GM12878 (cell line): ENCODE measurements around the gene GRAMD1B. TPM values are rescaled to one million over a fixed set of nuclear protein-coding genes. Genes with fewer than 3 reads are reported as not detected.

Experiments used
- ATAC-seq: fragments of 200-7000 bp; cut with Tn5 transposase; 3 replicates; pipeline ENCODE4 v1.9.1; 2020; ENCODE audit warnings: mild to moderate bottlenecking, moderate library complexity
- BruUV-seq: library from RNA; stranded (reverse); fragments of 400-500 nt; replicated peaks from 2 replicates; lab custom pipeline; 2021; lab: Mats Ljungman, UMichigan
- CTCF ChIA-PET: fragments of 300-600 bp; sonication (Branson Sonifier 250); formaldehyde crosslinking; extraction: SDS; loops from one replicate; lab custom pipeline; 2021; ENCODE audit warnings: inconsistent platforms; lab: Yijun Ruan, JAX
- POLR2A ChIA-PET: fragments of 350-600 bp; formaldehyde crosslinking; extraction: SDS; loops from one replicate; lab custom pipeline; 2021; ENCODE audit warnings: inconsistent platforms; lab: Charles Lee
- RAD21 ChIA-PET: fragments of 300-600 bp; sonication (Branson Sonifier 250); formaldehyde crosslinking; loops from one replicate; lab custom pipeline; 2023; ENCODE audit warnings: antibody characterized with exemption; ENCODE audit not compliant: unreplicated experiment; lab: Charles Lee
- SMC1A ChIA-PET: fragments of 300-600 bp; sonication (Branson Sonifier 250); formaldehyde crosslinking; loops from one replicate; lab custom pipeline; 2023; ENCODE audit not compliant: unreplicated experiment, uncharacterized antibody; lab: Charles Lee
- DNase-seq: peaks from one replicate; pipeline ENCODE4 v3.0.0-alpha.2; 2011; ENCODE audit warnings: low read depth, low spot score
- FAIRE-seq: peaks from 3 replicates; lab custom pipeline; 2011; peaks lifted over from hg19 to GRCh38; lab: Jason Lieb, UNC
- H2AFZ ChIP-seq: 2 replicates; pipeline ENCODE4 v1.6.0; 2011; ENCODE audit warnings: low read depth, low read length, control low read depth; ENCODE audit not compliant: control insufficient read depth
- H3K27ac ChIP-seq: 2 replicates; pipeline ENCODE4 v1.5.1; 2011; ENCODE audit warnings: control low read depth; ENCODE audit not compliant: control insufficient read depth, insufficient read depth
- H3K27me3 ChIP-seq, 2 experiments: replicated peaks in 1 of 2; 2 replicates each; pipeline versions ENCODE4 v1.6.0 to v1.6.1; 2011; ENCODE audit warnings: low read length in 1 of 2; ENCODE audit not compliant: control insufficient read depth in 2 of 2, insufficient read depth in 2 of 2
- H3K36me3 ChIP-seq, 2 experiments: 2 replicates each; pipeline ENCODE4 v1.5.1; 2011; ENCODE audit warnings: low read length in 1 of 2; ENCODE audit not compliant: control insufficient read depth in 2 of 2, insufficient read depth in 2 of 2
- H3K4me1 ChIP-seq: 2 replicates; pipeline ENCODE4 v1.6.1; 2011; ENCODE audit warnings: mild to moderate bottlenecking, low read length, moderate library complexity, mixed read lengths; ENCODE audit not compliant: control insufficient read depth, insufficient read depth
- H3K4me2 ChIP-seq: 2 replicates; pipeline ENCODE4 v1.6.0; 2011; ENCODE audit warnings: control low read depth; ENCODE audit not compliant: control insufficient read depth, insufficient read depth
- H3K4me3 ChIP-seq: fragments of 200-600 bp; sonication (generic); 2 replicates; pipeline ENCODE4 v1.5.1; 2016
- H3K79me2 ChIP-seq: 2 replicates; pipeline ENCODE4 v1.6.0; 2011; ENCODE audit warnings: low read length; ENCODE audit not compliant: control insufficient read depth, insufficient read depth
- H3K9ac ChIP-seq: 2 replicates; pipeline ENCODE4 v1.8.0; 2011; ENCODE audit warnings: low read length, control low read depth, mixed read lengths; ENCODE audit not compliant: control insufficient read depth, insufficient read depth
- H3K9me3 ChIP-seq: replicated peaks from 3 replicates; pipeline ENCODE4 v1.5.1; 2011; ENCODE audit warnings: mild to moderate bottlenecking, low read length; ENCODE audit not compliant: control insufficient read depth, insufficient read depth
- H4K20me1 ChIP-seq: 2 replicates; pipeline ENCODE4 v1.6.0; 2011; ENCODE audit not compliant: control insufficient read depth, insufficient read depth
- BCL3 ChIP-seq: IDR thresholded peaks from 2 replicates; pipeline ENCODE4 v1.6.1; 2011; ENCODE audit warnings: borderline replicate concordance, low read depth, mild to moderate bottlenecking, moderate library complexity, low read length; ENCODE audit not compliant: insufficient read depth, poor library complexity, severe bottlenecking
- CBFB ChIP-seq: IDR thresholded peaks from 2 replicates; pipeline ENCODE4 v1.6.1; 2016; ENCODE audit warnings: antibody characterized with exemption, low read depth
- CREM ChIP-seq: IDR thresholded peaks from 2 replicates; pipeline ENCODE4 v1.6.1; 2014; ENCODE audit warnings: antibody characterized with exemption, low read depth
- FOXK2 ChIP-seq: fragments of 450-650 bp; IDR thresholded peaks from 2 replicates; pipeline ENCODE4 v1.6.1; 2017; ENCODE audit warnings: mild to moderate bottlenecking, moderate library complexity
- FOXM1 ChIP-seq: IDR thresholded peaks from 2 replicates; pipeline ENCODE4 v1.6.1; 2012; ENCODE audit warnings: low read depth, mild to moderate bottlenecking, inconsistent platforms, low read length, moderate library complexity
- GABPA ChIP-seq: IDR thresholded peaks from 2 replicates; pipeline ENCODE4 v1.6.1; 2014; ENCODE audit warnings: antibody characterized with exemption, low read depth, mild to moderate bottlenecking, inconsistent platforms
- IKZF1 ChIP-seq: fragments of 450-650 bp; conservative IDR thresholded peaks from 2 replicates; pipeline ENCODE4 v1.6.1; 2017; ENCODE audit warnings: antibody characterized with exemption, mild to moderate bottlenecking
- IRF3 ChIP-seq: fragments of 450-650 bp; IDR thresholded peaks from 2 replicates; pipeline ENCODE4 v1.6.1; 2014; ENCODE audit warnings: mild to moderate bottlenecking
- JUND ChIP-seq: IDR thresholded peaks from 2 replicates; pipeline ENCODE4 v1.6.1; 2012; ENCODE audit warnings: low read depth, mild to moderate bottlenecking, low read length, improper control_type of control experiment, moderate library complexity
- MTA3 ChIP-seq: IDR thresholded peaks from 2 replicates; pipeline ENCODE4 v1.6.1; 2012; ENCODE audit warnings: low read length, inconsistent platforms, borderline replicate concordance
- NFYB ChIP-seq: IDR thresholded peaks from 2 replicates; pipeline ENCODE4 v1.6.1; 2011; ENCODE audit warnings: low read depth, mild to moderate bottlenecking, low read length, improper control_type of control experiment, moderate library complexity; ENCODE audit not compliant: insufficient read depth
- PAX5 ChIP-seq: IDR thresholded peaks from 2 replicates; pipeline ENCODE4 v1.6.1; 2011; ENCODE audit warnings: low read depth, low read length, borderline replicate concordance
- PAX8 ChIP-seq: fragments of 450-650 bp; IDR thresholded peaks from 2 replicates; pipeline ENCODE4 v1.6.1; 2017; ENCODE audit warnings: mild to moderate bottlenecking, moderate library complexity
- POLR2A ChIP-seq: IDR thresholded peaks from 2 replicates; pipeline ENCODE4 v1.6.1; 2011; ENCODE audit warnings: low read depth, mild to moderate bottlenecking, low read length
- POLR2AphosphoS5 ChIP-seq: IDR thresholded peaks from 2 replicates; pipeline ENCODE4 v1.6.1; 2011; ENCODE audit warnings: mild to moderate bottlenecking, low read length, inconsistent platforms
- POU2F2 ChIP-seq: IDR thresholded peaks from 3 replicates; pipeline ENCODE4 v1.6.1; 2011; ENCODE audit warnings: low read depth, mild to moderate bottlenecking, low read length, borderline replicate concordance
- ZZZ3 ChIP-seq: IDR thresholded peaks from 2 replicates; pipeline ENCODE4 v1.6.1; 2011; ENCODE audit warnings: low read depth; ENCODE audit not compliant: control insufficient read depth, insufficient read length
- WGBS: methylation state at CpG from one replicate; pipeline ENCODE4 v1.1.6; 2016; ENCODE audit warnings: low lambda C conversion rate; ENCODE audit not compliant: insufficient replicate concordance, insufficient coverage; ENCODE audit errors: missing lambda C conversion rate; 5-methylcytosine and 5-hydroxymethylcytosine counted together
- in situ Hi-C: fragments of 300-500 bp; cut with MboI; formaldehyde crosslinking; loops from 9 replicates; pipeline ENCODE4 v1.14.3; 2018; ENCODE audit warnings: mixed read lengths
- intact Hi-C: fragments of 100-400 bp; cut with micrococcal nuclease; formaldehyde crosslinking; loops from one replicate; pipeline ENCODE4 v1.14.2; 2022; ENCODE audit not compliant: unreplicated experiment
- polyA plus RNA-seq, 11 experiments: library from polyadenylated mRNA; depleted of rRNA in 4 of 11; unstranded in 6 of 11; stranded (reverse) in 5 of 11; fragments of >200 nt; fragmentation: Nextera tagmentation in 4 of 11; fragmentation: Illumina TruSeq in 1 of 11; extraction: Ambion mirVana in 4 of 11; extraction: Trizol in 1 of 11; gene quantifications; 1 replicate in 1 of 11; 2 replicates in 10 of 11; pipeline versions ENCODE4 v1.2.1 to v1.2.3, GENCODE V29; 2011 to 2016; ENCODE audit warnings: inconsistent platforms in 2 of 11, missing spikeins in 2 of 11, low read depth in 1 of 11
- total RNA-seq, 4 experiments: library from RNA; depleted of rRNA in 3 of 4; stranded (reverse); fragments of >200 nt in 3 of 4; fragmentation: Illumina TruSeq in 1 of 4; extraction: Trizol in 1 of 4; gene quantifications; 2 replicates each; pipeline versions ENCODE4 v1.2.1 to v1.2.3, GENCODE V29; 2013 to 2021
- TF ChIP-seq, protein P1 (sequence below): IDR thresholded peaks from 2 replicates; pipeline ENCODE4 v1.6.1; 2011; ENCODE audit warnings: mild to moderate bottlenecking, low read depth, low read length, moderate library complexity; ENCODE audit not compliant: insufficient replicate concordance
- TF ChIP-seq, protein P2 (sequence below): fragments of 450-650 bp; IDR thresholded peaks from 2 replicates; pipeline ENCODE4 v1.6.1; 2017; ENCODE audit warnings: mild to moderate bottlenecking, moderate library complexity

GRAMD1B gene
- total and polyA plus RNA-seq, 10 of the 15 experiments (the other 5 are each of a cell fraction or from before 2014, with no cell fraction given) = 1.9 to 49.1 (median 26.9) TPM

DNA sequence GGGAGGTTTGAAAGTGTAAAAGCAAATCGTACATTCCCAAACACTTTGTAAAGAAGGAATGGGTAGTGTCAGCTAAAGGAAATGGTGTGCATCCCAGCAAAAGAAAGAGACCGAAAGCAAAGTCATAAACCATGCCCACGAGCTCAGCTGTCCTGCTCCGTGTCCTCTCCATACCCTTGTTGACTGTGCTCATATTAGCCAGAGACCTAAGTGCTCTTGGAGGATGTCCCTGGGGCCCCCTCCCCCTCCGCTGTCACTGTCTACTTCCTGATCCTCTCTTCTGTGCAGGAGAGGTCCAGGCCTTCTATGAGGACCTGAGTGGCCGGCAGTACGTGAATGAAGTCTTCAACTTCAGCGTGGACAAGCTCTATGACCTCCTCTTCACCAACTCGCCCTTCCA is 178.3 kb downstream of the GRAMD1B start:
- Histone ChIP-seq H3K4me3 (no peak overlapping the region), H3K79me2 (no peaks in the 10 kb centered on the region), H3K36me3 (peaks cover 5 to 21% of the 10 kb centered on the region in 2 experiments; a peak in 3 of 4 replicates), H3K9ac (no peak overlapping the region), H3K9me3 (no peaks in the 10 kb centered on the region), H3K27ac (no peak overlapping the region), H3K4me1 (no peaks in the 10 kb centered on the region), H3K4me2 (no peak overlapping the region), H2AFZ (no peak overlapping the region), H4K20me1 (no peaks in the 10 kb centered on the region), H3K27me3 (no peaks in the 10 kb centered on the region)
- intact Hi-C loops (no loop called here), in situ Hi-C loops (no loop called here)
- ChIA-PET POLR2A (no interaction called here), RAD21 (no interaction called here), SMC1A (no interaction called here), CTCF (no interaction called here)
- BruUV-seq = no TSS peak
- 33% methylated on average over 5 of the region's 9 CpGs for WGBS
- ATAC-seq (no peak), DNase-seq (no peak), FAIRE-seq (no peak)
- TF ChIP-seq, protein P1, sequence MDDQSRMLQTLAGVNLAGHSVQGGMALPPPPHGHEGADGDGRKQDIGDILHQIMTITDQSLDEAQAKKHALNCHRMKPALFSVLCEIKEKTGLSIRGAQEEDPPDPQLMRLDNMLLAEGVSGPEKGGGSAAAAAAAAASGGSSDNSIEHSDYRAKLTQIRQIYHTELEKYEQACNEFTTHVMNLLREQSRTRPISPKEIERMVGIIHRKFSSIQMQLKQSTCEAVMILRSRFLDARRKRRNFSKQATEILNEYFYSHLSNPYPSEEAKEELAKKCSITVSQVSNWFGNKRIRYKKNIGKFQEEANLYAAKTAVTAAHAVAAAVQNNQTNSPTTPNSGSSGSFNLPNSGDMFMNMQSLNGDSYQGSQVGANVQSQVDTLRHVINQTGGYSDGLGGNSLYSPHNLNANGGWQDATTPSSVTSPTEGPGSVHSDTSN = no peak
- TF ChIP-seq MTA3 (no peak), FOXK2 (no peak), ZZZ3 (no peak), PAX5 (no peak), POLR2A (no peak), PAX8 (no peak), IKZF1 (no peak), FOXM1 (no peak), JUND (no peak), BCL3 (no peak), POLR2AphosphoS5 (no peak), CBFB (no peak), CREM (no peak), POU2F2 (no peak), IRF3 (no peak), GABPA (no peak), NFYB (no peak)
- TF ChIP-seq, protein P2, sequence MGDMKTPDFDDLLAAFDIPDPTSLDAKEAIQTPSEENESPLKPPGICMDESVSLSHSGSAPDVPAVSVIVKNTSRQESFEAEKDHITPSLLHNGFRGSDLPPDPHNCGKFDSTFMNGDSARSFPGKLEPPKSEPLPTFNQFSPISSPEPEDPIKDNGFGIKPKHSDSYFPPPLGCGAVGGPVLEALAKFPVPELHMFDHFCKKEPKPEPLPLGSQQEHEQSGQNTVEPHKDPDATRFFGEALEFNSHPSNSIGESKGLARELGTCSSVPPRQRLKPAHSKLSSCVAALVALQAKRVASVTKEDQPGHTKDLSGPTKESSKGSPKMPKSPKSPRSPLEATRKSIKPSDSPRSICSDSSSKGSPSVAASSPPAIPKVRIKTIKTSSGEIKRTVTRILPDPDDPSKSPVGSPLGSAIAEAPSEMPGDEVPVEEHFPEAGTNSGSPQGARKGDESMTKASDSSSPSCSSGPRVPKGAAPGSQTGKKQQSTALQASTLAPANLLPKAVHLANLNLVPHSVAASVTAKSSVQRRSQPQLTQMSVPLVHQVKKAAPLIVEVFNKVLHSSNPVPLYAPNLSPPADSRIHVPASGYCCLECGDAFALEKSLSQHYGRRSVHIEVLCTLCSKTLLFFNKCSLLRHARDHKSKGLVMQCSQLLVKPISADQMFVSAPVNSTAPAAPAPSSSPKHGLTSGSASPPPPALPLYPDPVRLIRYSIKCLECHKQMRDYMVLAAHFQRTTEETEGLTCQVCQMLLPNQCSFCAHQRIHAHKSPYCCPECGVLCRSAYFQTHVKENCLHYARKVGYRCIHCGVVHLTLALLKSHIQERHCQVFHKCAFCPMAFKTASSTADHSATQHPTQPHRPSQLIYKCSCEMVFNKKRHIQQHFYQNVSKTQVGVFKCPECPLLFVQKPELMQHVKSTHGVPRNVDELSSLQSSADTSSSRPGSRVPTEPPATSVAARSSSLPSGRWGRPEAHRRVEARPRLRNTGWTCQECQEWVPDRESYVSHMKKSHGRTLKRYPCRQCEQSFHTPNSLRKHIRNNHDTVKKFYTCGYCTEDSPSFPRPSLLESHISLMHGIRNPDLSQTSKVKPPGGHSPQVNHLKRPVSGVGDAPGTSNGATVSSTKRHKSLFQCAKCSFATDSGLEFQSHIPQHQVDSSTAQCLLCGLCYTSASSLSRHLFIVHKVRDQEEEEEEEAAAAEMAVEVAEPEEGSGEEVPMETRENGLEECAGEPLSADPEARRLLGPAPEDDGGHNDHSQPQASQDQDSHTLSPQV = no peak
